Caco-2 (cell line): ENCODE data around the gene TMC1. TPM values are rescaled to one million over a fixed set of nuclear protein-coding genes. Genes with fewer than 3 reads are reported as not detected.

Experiments
- BruUV-seq: library from RNA; stranded (reverse); fragments of 400-500 nt; replicated peaks from 2 replicates; lab custom pipeline; 2021; lab: Mats Ljungman, UMichigan
- CTCF ChIA-PET: fragments of 300-600 bp; sonication (Branson Sonifier 250); formaldehyde crosslinking; loops from one replicate; lab custom pipeline; 2022; ENCODE audit warnings: antibody characterized with exemption; lab: Charles Lee
- POLR2A ChIA-PET: fragments of 300-600 bp; sonication (Branson Sonifier 250); formaldehyde crosslinking; loops from one replicate; lab custom pipeline; 2022; ENCODE audit warnings: antibody characterized with exemption; lab: Charles Lee
- DNase-seq, 2 experiments: peaks; one replicate each; pipeline versions ENCODE4 v3.0.0 to v3.0.0-alpha.2; 2020 to 2022
- H3K27me3 ChIP-seq: replicated peaks from 2 replicates; pipeline ENCODE4 v1.6.0; 2011; ENCODE audit warnings: low read length; ENCODE audit not compliant: control insufficient read depth, insufficient read depth
- H3K36me3 ChIP-seq: 2 replicates; pipeline ENCODE4 v1.5.1; 2011; ENCODE audit warnings: low read length; ENCODE audit not compliant: control insufficient read depth, insufficient read depth
- H3K4me1 ChIP-seq: fragments of 250-450 bp; sonication (Bioruptor Pico); 2 replicates; pipeline ENCODE4 v1.5.1; 2020; ENCODE audit warnings: mild to moderate bottlenecking
- H3K4me3 ChIP-seq: 2 replicates; pipeline ENCODE4 v1.5.1; 2011; ENCODE audit warnings: low read depth, mild to moderate bottlenecking, control low read depth, low read length
- H3K9me3 ChIP-seq: fragments of 250-450 bp; sonication (Bioruptor Pico); 2 replicates; pipeline ENCODE4 v1.5.1; 2020; ENCODE audit warnings: mild to moderate bottlenecking, moderate library complexity
- H3K27ac Mint-ChIP-seq: one replicate; pipeline ENCODE4 v1.8.0; 2022; ENCODE audit warnings: mixed read lengths; ENCODE audit not compliant: unreplicated experiment
- H3K27me3 Mint-ChIP-seq: one replicate; pipeline ENCODE4 v1.8.0; 2022; ENCODE audit warnings: mixed read lengths; ENCODE audit not compliant: insufficient read depth, unreplicated experiment
- H3K36me3 Mint-ChIP-seq: one replicate; pipeline ENCODE4 v1.8.0; 2022; ENCODE audit warnings: mild to moderate bottlenecking, mixed read lengths; ENCODE audit not compliant: insufficient read depth, unreplicated experiment
- H3K4me1 Mint-ChIP-seq: one replicate; pipeline ENCODE4 v1.8.0; 2022; ENCODE audit warnings: low read depth, mixed read lengths; ENCODE audit not compliant: unreplicated experiment
- H3K4me3 Mint-ChIP-seq: one replicate; pipeline ENCODE4 v1.8.0; 2022; ENCODE audit warnings: mild to moderate bottlenecking, moderate library complexity, mixed read lengths; ENCODE audit not compliant: unreplicated experiment
- H3K9me3 Mint-ChIP-seq: one replicate; pipeline ENCODE4 v1.8.0; 2022; ENCODE audit warnings: mixed read lengths; ENCODE audit not compliant: unreplicated experiment
- CTCF ChIP-seq, 2 experiments: fragments of 200-600 bp in 1 of 2; IDR thresholded peaks; 1 replicate in 1 of 2; 2 replicates in 1 of 2; pipeline versions ENCODE4 v1.5.1 to v1.8.0; 2011 to 2022; ENCODE audit warnings: antibody characterized with exemption in 1 of 2, control low read depth in 1 of 2, inconsistent platforms in 1 of 2, low read depth in 1 of 2, low read length in 1 of 2, mild to moderate bottlenecking in 1 of 2, moderate library complexity in 1 of 2; ENCODE audit not compliant: insufficient read depth in 1 of 2, severe bottlenecking in 1 of 2, unreplicated experiment in 1 of 2
- intact Hi-C: fragments of 100-400 bp; cut with micrococcal nuclease; formaldehyde crosslinking; loops from one replicate; pipeline ENCODE4 v1.10.0; 2022; ENCODE audit not compliant: unreplicated experiment
- total RNA-seq: library from RNA; stranded (reverse); gene quantifications from 2 replicates; pipeline ENCODE4 v1.2.3, GENCODE V29; 2022

Gene TMC1
- total RNA-seq, 1 experiment from 2014 or later = not detected

GRCh38 chr9:72601615-72602014, 80.2 kb downstream of the TMC1 start:
- intact Hi-C loops = no loop called here
- Histone ChIP-seq H3K27me3 (no peaks in the 10 kb centered on the region), H3K4me3 (no peak overlapping the region), H3K4me1 (no peaks in the 10 kb centered on the region), H3K9me3 (no peaks in the 10 kb centered on the region), H3K36me3 (no peaks in the 10 kb centered on the region)
- ChIA-PET CTCF (no interaction called here), POLR2A (no interaction called here)
- BruUV-seq = no TSS peak
- H3K4me1 Mint-ChIP-seq = no peaks in the 10 kb centered on the region
- no peak overlapping the region for H3K27ac Mint-ChIP-seq
- no peaks in the 10 kb centered on the region for H3K36me3 Mint-ChIP-seq
- H3K4me3 Mint-ChIP-seq = no peak overlapping the region
- no peaks in the 10 kb centered on the region for H3K9me3 Mint-ChIP-seq
- DNase-seq = no peak
- H3K27me3 Mint-ChIP-seq = no peaks in the 10 kb centered on the region
- TF ChIP-seq CTCF (IDR thresholded peaks at IDR 0.05; ENCODE audit: insufficient read depth in 1 of 2, low read depth in 1 of 2, low read length in 1 of 2, severe bottlenecking in 1 of 2, unreplicated experiment in 1 of 2) = no peak

- Histone ChIP-seq H3K4me1 (no peaks in the 10 kb centered on the region), H3K4me3 (no peak overlapping the region), H3K36me3 (no peaks in the 10 kb centered on the region), H3K27me3 (no peaks in the 10 kb centered on the region), H3K9me3 (no peaks in the 10 kb centered on the region)
- Mint-ChIP-seq H3K27ac (no peak overlapping the region), H3K27me3 (no peaks in the 10 kb centered on the region), H3K9me3 (no peaks in the 10 kb centered on the region), H3K4me3 (no peak overlapping the region), H3K36me3 (no peaks in the 10 kb centered on the region), H3K4me1 (no peaks in the 10 kb centered on the region)
- DNase-seq = no peak
- ChIA-PET POLR2A (no interaction called here), CTCF (no interaction called here)
- no TSS peak for BruUV-seq
- TF ChIP-seq CTCF (IDR thresholded peaks at IDR 0.05; ENCODE audit: insufficient read depth in 1 of 2, low read depth in 1 of 2, low read length in 1 of 2, severe bottlenecking in 1 of 2, unreplicated experiment in 1 of 2) = no peak
- intact Hi-C loops = no loop called here
Measured at GRCh38 chr9:72612449-72612848, 91.0 kb downstream of the TMC1 start.

GRCh38 chr9:72614067-72614466, 92.7 kb downstream of the TMC1 start:
- ChIA-PET CTCF (no interaction called here), POLR2A (no interaction called here)
- no TSS peak for BruUV-seq
- H3K4me3 ChIP-seq = no peak overlapping the region
- no peak for DNase-seq
- no peaks in the 10 kb centered on the region for H3K27me3 Mint-ChIP-seq
- no peaks in the 10 kb centered on the region for H3K36me3 ChIP-seq
- H3K4me1 ChIP-seq = no peaks in the 10 kb centered on the region
- H3K4me1 Mint-ChIP-seq = no peaks in the 10 kb centered on the region
- H3K9me3 Mint-ChIP-seq = no peaks in the 10 kb centered on the region
- no peaks in the 10 kb centered on the region for H3K36me3 Mint-ChIP-seq
- no peaks in the 10 kb centered on the region for H3K27me3 ChIP-seq
- no peaks in the 10 kb centered on the region for H3K9me3 ChIP-seq
- no peak overlapping the region for H3K4me3 Mint-ChIP-seq
- intact Hi-C loops = no loop called here
- H3K27ac Mint-ChIP-seq = no peak overlapping the region
- no peak for TF ChIP-seq CTCF (IDR thresholded peaks at IDR 0.05; ENCODE audit: insufficient read depth in 1 of 2, low read depth in 1 of 2, low read length in 1 of 2, severe bottlenecking in 1 of 2, unreplicated experiment in 1 of 2)
